ENCODE results near the gene ZGPAT. TPM values are rescaled to one million over a fixed set of nuclear protein-coding genes. Genes with fewer than 3 reads are reported as not detected.

The ZGPAT gene
- total and polyA plus RNA-seq, 2 of the 13 experiments (the other 11 are each of a cell fraction or from before 2014, with no cell fraction given) = 23.0 to 41.9 TPM

DNA sequence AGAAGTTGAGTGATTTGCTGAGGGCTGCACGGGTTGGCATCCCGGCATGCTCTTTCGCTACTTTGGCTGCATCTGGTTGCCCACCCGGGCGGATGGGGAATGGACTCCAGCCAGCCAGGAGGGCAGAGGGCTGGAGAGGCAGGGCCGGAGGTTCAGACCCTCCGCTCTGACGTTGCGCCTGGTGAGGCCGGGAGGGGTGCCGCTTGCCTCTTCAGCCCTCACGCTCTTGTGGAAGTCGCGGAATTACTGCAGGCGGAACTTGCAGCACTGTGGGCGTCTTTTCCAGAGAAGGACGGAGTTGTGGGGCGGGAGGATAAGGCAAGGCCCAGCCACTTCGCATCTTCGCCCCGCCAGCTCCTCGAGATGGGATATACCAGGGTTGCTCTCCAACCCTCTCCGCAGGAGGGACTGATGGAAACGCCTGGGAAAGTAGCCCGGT, 49.1 kb upstream of the ZGPAT start (continued):
- no peak; the same call in 1 of the 2 replicates for TF ChIP-seq ZNF280D (CRISPR knock-in tag; IDR thresholded peaks at IDR 0.05)
- no peak for TF ChIP-seq NAIF1 (CRISPR knock-in tag; IDR thresholded peaks at IDR 0.05; ENCODE audit: borderline replicate concordance)
- TF ChIP-seq GPN1 (CRISPR knock-in tag; IDR thresholded peaks at IDR 0.05; ENCODE audit: borderline replicate concordance) = no peak
- TF ChIP-seq ATM (IDR thresholded peaks at IDR 0.05; ENCODE audit: borderline replicate concordance) = no peak
- TF ChIP-seq, protein P1, sequence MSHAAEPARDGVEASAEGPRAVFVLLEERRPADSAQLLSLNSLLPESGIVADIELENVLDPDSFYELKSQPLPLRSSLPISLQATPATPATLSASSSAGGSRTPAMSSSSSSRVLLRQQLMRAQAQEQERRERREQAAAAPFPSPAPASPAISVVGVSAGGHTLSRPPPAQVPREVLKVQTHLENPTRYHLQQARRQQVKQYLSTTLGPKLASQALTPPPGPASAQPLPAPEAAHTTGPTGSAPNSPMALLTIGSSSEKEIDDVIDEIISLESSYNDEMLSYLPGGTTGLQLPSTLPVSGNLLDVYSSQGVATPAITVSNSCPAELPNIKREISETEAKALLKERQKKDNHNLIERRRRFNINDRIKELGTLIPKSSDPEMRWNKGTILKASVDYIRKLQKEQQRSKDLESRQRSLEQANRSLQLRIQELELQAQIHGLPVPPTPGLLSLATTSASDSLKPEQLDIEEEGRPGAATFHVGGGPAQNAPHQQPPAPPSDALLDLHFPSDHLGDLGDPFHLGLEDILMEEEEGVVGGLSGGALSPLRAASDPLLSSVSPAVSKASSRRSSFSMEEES (CRISPR knock-in tag; IDR thresholded peaks at IDR 0.05) = 0 out of 2 replicates have a peak, but pooled peaks have one; percentile 2
- no peak for TF ChIP-seq SIN3B (IDR thresholded peaks at IDR 0.05; ENCODE audit: low read length)
- TF ChIP-seq ZNF530 (CRISPR knock-in tag; IDR thresholded peaks at IDR 0.05; ENCODE audit: low read depth) = 0 out of 2 replicates have a peak, but pooled peaks have one; percentile 12
- no peak for TF ChIP-seq JUND (CRISPR knock-in tag; IDR thresholded peaks at IDR 0.05)
- no peak for TF ChIP-seq MXI1 (IDR thresholded peaks at IDR 0.05; ENCODE audit: borderline replicate concordance, low read depth, low read length)
- no peak for TF ChIP-seq GRHL1 (CRISPR knock-in tag; conservative IDR thresholded peaks at IDR 0.05)
- TF ChIP-seq ZNF607 (CRISPR knock-in tag; IDR thresholded peaks at IDR 0.05; ENCODE audit: borderline replicate concordance) = 0 out of 2 replicates have a peak, but pooled peaks have one; percentile 67
- no peak; the same call in 1 of the 2 replicates for TF ChIP-seq ZNF510 (CRISPR knock-in tag; IDR thresholded peaks at IDR 0.05; ENCODE audit: low read depth)
- no peak for TF ChIP-seq PPARG (CRISPR knock-in tag; conservative IDR thresholded peaks at IDR 0.05)
- TF ChIP-seq, protein P2, sequence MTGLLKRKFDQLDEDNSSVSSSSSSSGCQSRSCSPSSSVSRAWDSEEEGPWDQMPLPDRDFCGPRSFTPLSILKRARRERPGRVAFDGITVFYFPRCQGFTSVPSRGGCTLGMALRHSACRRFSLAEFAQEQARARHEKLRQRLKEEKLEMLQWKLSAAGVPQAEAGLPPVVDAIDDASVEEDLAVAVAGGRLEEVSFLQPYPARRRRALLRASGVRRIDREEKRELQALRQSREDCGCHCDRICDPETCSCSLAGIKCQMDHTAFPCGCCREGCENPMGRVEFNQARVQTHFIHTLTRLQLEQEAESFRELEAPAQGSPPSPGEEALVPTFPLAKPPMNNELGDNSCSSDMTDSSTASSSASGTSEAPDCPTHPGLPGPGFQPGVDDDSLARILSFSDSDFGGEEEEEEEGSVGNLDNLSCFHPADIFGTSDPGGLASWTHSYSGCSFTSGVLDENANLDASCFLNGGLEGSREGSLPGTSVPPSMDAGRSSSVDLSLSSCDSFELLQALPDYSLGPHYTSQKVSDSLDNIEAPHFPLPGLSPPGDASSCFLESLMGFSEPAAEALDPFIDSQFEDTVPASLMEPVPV (CRISPR knock-in tag; IDR thresholded peaks at IDR 0.05) = no peak
- TF ChIP-seq NFRKB (IDR thresholded peaks at IDR 0.05) = no peak
- no peak for TF ChIP-seq NFYC (CRISPR knock-in tag; IDR thresholded peaks at IDR 0.05)
- no peak for TF ChIP-seq NFE2 (CRISPR knock-in tag; IDR thresholded peaks at IDR 0.05)
- TF ChIP-seq ZNF773 (CRISPR knock-in tag; IDR thresholded peaks at IDR 0.05; ENCODE audit: borderline replicate concordance) = no peak
- no peak for TF ChIP-seq NCOA5 (CRISPR knock-in tag; IDR thresholded peaks at IDR 0.05)
- no peak for TF ChIP-seq PLRG1 (conservative IDR thresholded peaks at IDR 0.05)
- TF ChIP-seq ZNF879 (CRISPR knock-in tag; IDR thresholded peaks at IDR 0.05) = peak; percentile 80; the same call in 1 of the 2 replicates
- no peak for TF ChIP-seq FOXP1 (IDR thresholded peaks at IDR 0.05)
- TF ChIP-seq FOXP1 (CRISPR knock-in tag; IDR thresholded peaks at IDR 0.05) = no peak
- TF ChIP-seq, protein P3, sequence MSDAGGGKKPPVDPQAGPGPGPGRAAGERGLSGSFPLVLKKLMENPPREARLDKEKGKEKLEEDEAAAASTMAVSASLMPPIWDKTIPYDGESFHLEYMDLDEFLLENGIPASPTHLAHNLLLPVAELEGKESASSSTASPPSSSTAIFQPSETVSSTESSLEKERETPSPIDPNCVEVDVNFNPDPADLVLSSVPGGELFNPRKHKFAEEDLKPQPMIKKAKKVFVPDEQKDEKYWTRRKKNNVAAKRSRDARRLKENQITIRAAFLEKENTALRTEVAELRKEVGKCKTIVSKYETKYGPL (CRISPR knock-in tag; IDR thresholded peaks at IDR 0.05) = no peak
